K562 (cell line): ENCODE results near the gene MEOX1. TPM values are rescaled to one million over a fixed set of nuclear protein-coding genes. Genes with fewer than 3 reads are reported as not detected.

ENCODE experiments used
- ATAC-seq: fragments of 200-7000 bp; cut with Tn5 transposase; 3 replicates; pipeline ENCODE4 v1.9.1; 2020; ENCODE audit warnings: moderate library complexity
- Bru-seq: library from RNA; stranded (reverse); fragments of 400-500 nt; gene quantifications from one replicate; lab custom pipeline; 2021; lab: Mats Ljungman, UMichigan
- BruChase-seq, 2 experiments: library from RNA; stranded (reverse); fragments of 400-500 nt; gene quantifications; one replicate each; lab custom pipeline; 2021; lab: Mats Ljungman, UMichigan
- BruUV-seq: library from RNA; stranded (reverse); fragments of 400-500 nt; replicated peaks from 2 replicates; lab custom pipeline; 2021; lab: Mats Ljungman, UMichigan
- CTCF ChIA-PET: fragments of 300-600 bp; formaldehyde crosslinking; extraction: SDS; loops from one replicate; lab custom pipeline; 2021; ENCODE audit warnings: low intra/inter-chr PET ratio; lab: Yijun Ruan, JAX
- POLR2A ChIA-PET: fragments of 300-600, 350-650 bp; sonication (Branson Sonifier 250); formaldehyde crosslinking; extraction: SDS; loops from one replicate; lab custom pipeline; 2021; ENCODE audit warnings: antibody characterized with exemption, inconsistent platforms; lab: Yijun Ruan, JAX
- DNase-seq, 4 experiments: peaks; one replicate each; pipeline versions ENCODE4 v3.0.0 to v3.0.0-alpha.2; 2011 to 2018; ENCODE audit warnings: low spot score in 3 of 4, mixed read lengths in 3 of 4; ENCODE audit errors: extremely low read depth in 1 of 4
- FAIRE-seq: peaks from 2 replicates; lab custom pipeline; 2011; peaks lifted over from hg19 to GRCh38; lab: Jason Lieb, UNC
- H2AFZ ChIP-seq: 2 replicates; pipeline ENCODE4 v1.6.0; 2011; ENCODE audit warnings: low read depth, low read length, control low read depth, inconsistent platforms
- H3K27ac ChIP-seq: fragments of 200-600 bp; 3 replicates; pipeline ENCODE4 v1.8.0; 2011; ENCODE audit warnings: low read depth, mild to moderate bottlenecking, control low read depth, inconsistent platforms, low read length, moderate library complexity, mixed read lengths; ENCODE audit errors: extremely low read depth
- H3K27me3 ChIP-seq, 2 experiments: fragments of 300-600 bp in 1 of 2; 2 replicates in 1 of 2; 3 replicates in 1 of 2; pipeline versions ENCODE4 v1.6.0 to v1.8.0; 2011; ENCODE audit warnings: inconsistent platforms in 2 of 2, low read length in 2 of 2, mild to moderate bottlenecking in 1 of 2, mixed read lengths in 1 of 2, moderate library complexity in 1 of 2; ENCODE audit not compliant: control insufficient read depth in 2 of 2, insufficient read depth in 2 of 2
- H3K36me3 ChIP-seq: fragments of 300-600 bp; 3 replicates; pipeline ENCODE4 v1.8.0; 2011; ENCODE audit warnings: mild to moderate bottlenecking, low read length, inconsistent platforms; ENCODE audit not compliant: control insufficient read depth, insufficient read depth
- H3K4me1 ChIP-seq, 2 experiments: fragments of 200-600 bp in 1 of 2; replicated peaks in 1 of 2; 2 replicates in 1 of 2; 3 replicates in 1 of 2; pipeline versions ENCODE4 v1.5.1 to v1.8.0; 2011; ENCODE audit warnings: inconsistent platforms in 2 of 2, low read length in 2 of 2, mild to moderate bottlenecking in 1 of 2, mixed read lengths in 1 of 2, moderate library complexity in 1 of 2; ENCODE audit not compliant: control insufficient read depth in 2 of 2, insufficient read depth in 2 of 2
- H3K4me2 ChIP-seq: 2 replicates; pipeline ENCODE4 v1.6.1; 2011; ENCODE audit warnings: low read length, control low read depth, inconsistent platforms, mixed read lengths; ENCODE audit not compliant: insufficient read depth
- H3K4me3 ChIP-seq: fragments of 200-600 bp; sonication (generic), shearing (Covaris generic); 2 replicates; pipeline ENCODE4 v1.5.1; 2016; ENCODE audit warnings: control low read depth, inconsistent platforms
- H3K79me2 ChIP-seq: fragments of 200-600 bp; 3 replicates; pipeline ENCODE4 v1.8.0; 2011; ENCODE audit warnings: low read length, inconsistent platforms; ENCODE audit not compliant: control insufficient read depth, insufficient read depth
- H3K9ac ChIP-seq, 2 experiments: 2 replicates each; pipeline versions ENCODE4 v1.6.0 to v1.6.1; 2011; ENCODE audit warnings: low read depth in 2 of 2, low read length in 2 of 2, control low read depth in 1 of 2, inconsistent platforms in 1 of 2, mild to moderate bottlenecking in 1 of 2, mixed read lengths in 1 of 2; ENCODE audit not compliant: insufficient read depth in 1 of 2
- H3K9me1 ChIP-seq: one replicate; pipeline ENCODE4 v1.6.0; 2011; ENCODE audit warnings: inconsistent platforms, mild to moderate bottlenecking, low read length, moderate library complexity; ENCODE audit not compliant: control insufficient read depth, insufficient read depth
- H3K9me3 ChIP-seq: replicated peaks from 2 replicates; pipeline ENCODE4 v1.5.1; 2011; ENCODE audit warnings: low read depth, low read length, inconsistent platforms; ENCODE audit not compliant: control insufficient read depth, insufficient read depth
- H4K20me1 ChIP-seq: replicated peaks from 2 replicates; pipeline ENCODE4 v1.6.1; 2011; ENCODE audit warnings: low read length, inconsistent platforms, mixed read lengths; ENCODE audit not compliant: control insufficient read depth, insufficient read depth
- CCNT2 ChIP-seq: IDR thresholded peaks from 2 replicates; pipeline ENCODE4 v1.6.1; 2011; ENCODE audit warnings: borderline replicate concordance, low read depth, mild to moderate bottlenecking, moderate library complexity, mixed read lengths, low read length; ENCODE audit not compliant: insufficient read length; ENCODE audit errors: extremely low read depth
- E2F1 ChIP-seq: sonication (generic); formaldehyde crosslinking; IDR thresholded peaks from 2 replicates; pipeline ENCODE4 v1.8.1; 2023; ENCODE audit warnings: mild to moderate bottlenecking, missing genetic modification reagents, moderate library complexity
- MYBL2 ChIP-seq, 2 experiments: fragments of 450-650 bp in 1 of 2; sonication (generic) in 1 of 2; formaldehyde crosslinking in 1 of 2; IDR thresholded peaks; 2 replicates each; pipeline versions ENCODE4 v1.6.1 to v1.8.1; 2017 to 2022; ENCODE audit warnings: borderline replicate concordance in 1 of 2, inconsistent platforms in 1 of 2, low read depth in 1 of 2, mild to moderate bottlenecking in 1 of 2, missing genetic modification reagents in 1 of 2, moderate library complexity in 1 of 2
- WGBS: fragments of 100-300 bp; shearing (Covaris generic); methylation state at CpG from one replicate; pipeline ENCODE4 v1.1.6; 2016; ENCODE audit warnings: low coverage, mixed read lengths; ENCODE audit not compliant: insufficient coverage; ENCODE audit errors: missing lambda C conversion rate; 5-methylcytosine and 5-hydroxymethylcytosine counted together
- in situ Hi-C: fragments of 300-500 bp; cut with MboI; formaldehyde crosslinking; loops from 4 replicates; pipeline ENCODE4 v1.15.0; 2018; ENCODE audit warnings: inconsistent platforms, mixed read lengths
- intact Hi-C: fragments of 100-400 bp; cut with micrococcal nuclease; formaldehyde crosslinking; loops from 2 replicates; pipeline ENCODE4 v1.14.2; 2022
- long read RNA-seq, 3 experiments: library from polyadenylated mRNA in 2 of 3; library from RNA in 1 of 3; unstranded in 2 of 3; stranded (forward) in 1 of 3; transcript quantifications; one replicate each; pipeline ENCODE4 v2.0.0, GENCODE V29; 2019 to 2022
- polyA minus RNA-seq, 3 experiments: library from RNA; depleted of rRNA, polyadenylated mRNA; stranded (reverse); fragments of >200 nt; gene quantifications; 2 replicates each; pipeline ENCODE4 v1.2.3, GENCODE V29; 2011
- polyA plus RNA-seq, 8 experiments: library from polyadenylated mRNA; depleted of rRNA in 4 of 8; stranded (reverse) in 5 of 8; unstranded in 3 of 8; fragments of >200 nt; fragmentation: Nextera tagmentation in 2 of 8; fragmentation: Illumina TruSeq in 1 of 8; extraction: Ambion mirVana in 2 of 8; extraction: Trizol in 1 of 8; gene quantifications; 2 replicates each; pipeline versions ENCODE4 v1.2.1 to v1.2.3, GENCODE V29; 2011 to 2014; ENCODE audit warnings: inconsistent platforms in 1 of 8, missing spikeins in 1 of 8
- total RNA-seq, 7 experiments: library from RNA; depleted of rRNA in 6 of 7; stranded (reverse); fragments of >200 nt in 6 of 7; fragmentation: Illumina TruSeq in 2 of 7; extraction: Trizol in 2 of 7; gene quantifications; 2 replicates each; pipeline versions ENCODE4 v1.2.1 to v1.2.3, GENCODE V29; 2011 to 2021; ENCODE audit warnings: low replicate concordance in 1 of 7

MEOX1 gene
- total RNA-seq (2011; cell fraction: chromatin; rRNA removed; ENCODE audit: low replicate concordance), result not detected in 2 replicates
- not detected in 2 replicates for total RNA-seq (2011; cell fraction: nucleolus; rRNA removed)
- not detected in 2 replicates for total RNA-seq (2011; cell fraction: nucleoplasm; rRNA removed)
- total RNA-seq (2014; rRNA removed), result not detected in 2 replicates
- total RNA-seq (2014; rRNA removed; fragmentation: Illumina TruSeq; extraction: Trizol), result not detected in 2 replicates
- total RNA-seq (2015; rRNA removed; fragmentation: Illumina TruSeq; extraction: Trizol), result not detected in 2 replicates
- total RNA-seq (2021), result not detected in 2 replicates
- polyA plus RNA-seq (2011; rRNA removed), result not detected in 2 replicates
- not detected in 2 replicates for polyA plus RNA-seq (2011; cell fraction: cytosol; rRNA removed)
- polyA plus RNA-seq (2011; cell fraction: nucleus; rRNA removed), result not detected in 2 replicates
- polyA plus RNA-seq (2012), result not detected in 2 replicates
- polyA plus RNA-seq (2014; fragmentation: Illumina TruSeq; extraction: Trizol), result not detected in 2 replicates
- polyA plus RNA-seq (2014; fragmentation: Nextera tagmentation; extraction: Ambion mirVana), result not detected
- polyA plus RNA-seq (2014; rRNA removed), result not detected in 2 replicates
- not detected in 2 replicates for polyA minus RNA-seq (2011; rRNA and poly(A)+ RNA removed)
- polyA minus RNA-seq (2011; cell fraction: cytosol; rRNA and poly(A)+ RNA removed), result not detected in 2 replicates
- polyA minus RNA-seq (2011; cell fraction: nucleus; rRNA and poly(A)+ RNA removed), result not detected in 2 replicates
- percentile 3 among the genes with signal in this experiment for Bru-seq, nascent RNA
- not detected for BruChase-seq, experiment 1, labeled RNA remaining after a 2-hour chase
- not detected for BruChase-seq, experiment 2, labeled RNA remaining after a 6-hour chase
- long read RNA-seq, experiment 1, result 0 reads
- long read RNA-seq, experiment 2, result 0 reads
- long read RNA-seq, experiment 3, result 0 reads

DNA sequence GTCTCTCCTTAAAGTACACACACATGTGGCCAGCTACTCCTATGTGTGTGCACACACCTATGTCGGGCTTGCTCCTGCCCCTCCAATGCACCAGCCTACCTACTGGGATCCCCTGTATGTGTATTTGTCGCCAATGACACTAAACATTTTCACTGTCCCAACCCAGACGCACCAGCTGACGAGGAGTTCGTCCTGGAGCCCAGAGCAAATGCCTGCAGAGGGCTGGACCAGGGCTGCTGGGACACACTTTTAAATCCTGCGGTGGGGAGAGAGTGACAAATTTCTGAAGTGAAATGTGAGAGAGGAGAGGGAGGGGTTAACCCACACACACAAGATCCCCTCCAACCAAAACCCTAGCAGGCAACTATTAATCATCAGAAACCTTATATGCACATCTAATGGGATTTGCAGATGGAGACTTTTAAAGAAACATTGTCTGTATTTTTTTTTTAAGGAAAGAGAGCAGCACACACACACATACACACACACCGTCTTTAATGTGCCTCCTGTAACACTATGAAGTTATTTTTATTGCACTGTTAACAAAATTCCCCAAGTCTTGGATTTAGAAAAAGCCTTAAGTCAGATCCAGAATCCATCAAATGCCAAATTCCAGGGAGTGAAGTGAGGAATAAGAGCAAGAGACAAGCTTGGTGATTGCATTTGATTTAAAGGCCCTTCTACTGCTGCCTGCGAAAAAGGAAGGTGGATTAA is at the start of gene MEOX1:
TSS of gene MEOX1 (minus strand) at position 224 of the 714 bp plus-strand sequence. CDS start 388 bp downstream, outside the sequence.
- no peak within 1 kb of the TSS for H3K4me3 ChIP-seq
- in situ Hi-C loops (no loop called here), intact Hi-C loops (no loop called here)
- FAIRE-seq (no peak), ATAC-seq (no peak), DNase-seq (no peak)
- H3K9me3 ChIP-seq, result no peaks in the 10 kb centered on the region
- no peak within 1 kb of the TSS for H3K9ac ChIP-seq
- peaks cover 34 to 72% of the 10 kb centered on the region in 2 experiments for H3K27me3 ChIP-seq
- H3K36me3 ChIP-seq, result no peaks in the 10 kb centered on the region
- POLR2A ChIA-PET, result interaction anchor here (0.6 kb wide), 1 partner anchor 38 kb away, joined by 3 read pairs; no protein-coding TSS in a partner anchor
- H3K27ac ChIP-seq, result no peak within 1 kb of the TSS
- BruUV-seq, result no TSS peak
- no peaks in the 10 kb centered on the region for H3K79me2 ChIP-seq
- no peak within 1 kb of the TSS for H2AFZ ChIP-seq
- WGBS, result under 1% methylated on average over 8 of the region's 8 CpGs
- H3K4me2 ChIP-seq, result no peak within 1 kb of the TSS
- H3K4me1 ChIP-seq, result peaks cover 0 to 5% of the 10 kb centered on the region in 2 experiments; a peak in 1 of 5 replicates
- H3K9me1 ChIP-seq, result peaks cover 3% of the 10 kb centered on the region
- CTCF ChIA-PET, result no interaction called here
- H4K20me1 ChIP-seq, result peaks cover 10% of the 10 kb centered on the region; the same call in 1 of the 2 replicates
- TF ChIP-seq CCNT2, result no peak
- TF ChIP-seq E2F1 (CRISPR knock-in tag), result no peak
- no peak for TF ChIP-seq MYBL2 (IDR thresholded peaks at IDR 0.05; ENCODE audit: low read depth)
- no peak for TF ChIP-seq MYBL2 (CRISPR knock-in tag; IDR thresholded peaks at IDR 0.05; ENCODE audit: borderline replicate concordance)
